HG03354 (cell line): ENCODE measurements around the gene PITPNC1.
"Not testable (repeated sequence)": the region's sequence is repeated elsewhere in the genome, so short reads cannot be mapped to it uniquely, and the experiment has no call there.

Source experiments
- ATAC-seq: cut with Tn5 transposase; IDR thresholded peaks from one replicate; pipeline ENCODE4 v1.9.1; 2021; ENCODE audit warnings: mild to moderate bottlenecking; ENCODE audit not compliant: unreplicated experiment, poor library complexity, severe bottlenecking

Gene PITPNC1

GRCh38 chr17:67727152-67728039, 350.3 kb downstream of the PITPNC1 start:
- ATAC-seq, result not testable (repeated sequence)

GRCh38 chr17:67729903-67730302, 352.8 kb downstream of the PITPNC1 start:
- ATAC-seq, result no peak

GRCh38 chr17:67730731-67731130, 353.6 kb downstream of the PITPNC1 start:
- no peak for ATAC-seq

- no peak for ATAC-seq
These were observed 356.4 kb downstream of the PITPNC1 start for GRCh38 chr17:67733449-67733848.

- no peak for ATAC-seq
These were observed 360.1 kb downstream of the PITPNC1 start for GRCh38 chr17:67737145-67737544.

- no peak for ATAC-seq
These were observed 364.9 kb downstream of the PITPNC1 start for GRCh38 chr17:67742025-67742424.
